ENCODE measurements around the gene DGKD.

GRCh38 chr2:233453916-233454315 is 99.6 kb downstream of the DGKD start:
- TF ChIP-seq POLR2A (IDR thresholded peaks at IDR 0.05; ENCODE audit: low read depth, low read length) (no peak), TAF1 (IDR thresholded peaks at IDR 0.05; ENCODE audit: borderline replicate concordance, low read depth, low read length) (no peak), POLR2AphosphoS5 (IDR thresholded peaks at IDR 0.05; ENCODE audit: low read depth, low read length) (no peak)

Data from GM12892 (cell line).